Activated T-cell treated with anti-CD3 and anti-CD28 coated beads for 4 hours (primary cell): ENCODE data around the gene AP3B1.
"Not testable (repeated sequence)": the region's sequence is repeated elsewhere in the genome, so short reads cannot be mapped to it uniquely, and the experiment has no call there.

Source experiments
- DNase-seq: peaks from one replicate; pipeline ENCODE4 v3.0.0-alpha.2; 2020

AP3B1 gene

DNA sequence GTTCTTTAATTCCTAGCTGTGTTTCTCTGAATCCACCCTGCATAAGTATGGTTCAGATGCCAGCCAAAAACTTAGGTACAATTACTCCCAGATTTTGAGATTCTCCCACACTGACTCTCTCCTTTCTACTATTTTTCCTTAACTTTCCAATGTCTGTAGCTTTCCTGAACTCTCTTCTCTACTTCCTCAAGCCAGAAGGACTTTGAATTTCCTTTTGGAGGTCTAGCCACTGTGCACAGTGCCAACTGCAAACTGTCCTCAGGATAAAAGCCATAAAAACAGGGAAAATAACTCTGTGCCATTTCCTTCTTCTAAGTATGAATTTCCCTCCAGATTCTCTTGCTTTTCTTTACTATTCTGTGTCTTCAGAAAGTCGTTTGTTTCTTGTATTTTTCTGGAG lies 157.2 kb downstream of the AP3B1 start:
- DNase-seq: no peak

DNA sequence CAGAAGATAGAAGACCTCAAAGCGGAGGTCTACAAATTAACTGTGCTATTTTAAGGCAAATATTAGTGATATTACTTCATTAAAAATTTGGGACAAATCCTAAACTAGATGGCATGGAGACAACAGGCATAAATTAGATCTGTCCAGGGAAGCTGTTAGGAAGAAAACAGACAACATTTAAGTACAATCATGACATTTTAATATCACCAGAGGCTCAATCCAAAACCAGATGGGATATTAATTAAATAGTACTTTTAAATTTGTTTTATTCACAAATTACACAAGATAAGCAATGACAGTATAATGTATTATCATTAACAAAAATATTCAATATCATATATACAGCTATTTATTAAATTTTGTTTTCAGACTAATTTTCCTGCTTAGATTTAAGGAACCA lies 161.1 kb downstream of the AP3B1 start:
- no peak for DNase-seq

DNA sequence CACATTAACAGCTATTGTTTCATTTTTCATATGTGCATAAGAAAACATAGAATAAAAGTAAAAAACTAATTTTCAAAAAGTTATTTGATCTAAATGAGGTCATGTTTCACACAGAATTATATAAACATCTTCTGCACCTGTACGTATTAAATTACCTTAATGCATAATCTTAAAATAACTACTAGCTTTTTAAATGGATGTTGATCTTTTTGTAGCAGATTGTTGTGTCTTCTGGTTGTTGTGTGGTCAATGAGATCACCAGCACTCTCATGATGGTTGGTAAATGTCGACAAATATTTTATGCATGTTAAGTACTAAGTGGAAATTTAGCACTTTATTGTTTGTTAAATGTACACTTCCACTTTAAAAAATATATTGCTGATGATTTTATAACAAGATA lies 162.0 kb downstream of the AP3B1 start:
- DNase-seq: no peak

DNA sequence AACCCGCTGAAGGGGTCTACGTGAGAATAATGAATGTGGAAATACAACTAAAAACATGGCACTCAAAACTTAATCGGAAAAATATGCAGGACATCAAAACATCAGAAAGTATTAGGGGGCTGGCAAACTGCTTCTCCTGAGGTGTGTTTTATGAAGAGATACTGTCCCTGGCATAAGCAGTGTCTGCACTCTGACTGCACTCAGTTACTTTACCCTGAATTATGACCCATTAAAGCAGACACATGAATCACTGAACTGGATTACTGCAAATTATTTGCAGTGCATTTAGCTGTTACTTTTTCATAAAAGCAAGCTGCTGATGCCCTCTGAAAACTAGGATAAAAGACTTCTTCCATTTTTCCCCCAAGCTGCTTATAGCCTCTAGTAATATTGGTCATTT lies 164.9 kb downstream of the AP3B1 start:
- no peak for DNase-seq

DNA sequence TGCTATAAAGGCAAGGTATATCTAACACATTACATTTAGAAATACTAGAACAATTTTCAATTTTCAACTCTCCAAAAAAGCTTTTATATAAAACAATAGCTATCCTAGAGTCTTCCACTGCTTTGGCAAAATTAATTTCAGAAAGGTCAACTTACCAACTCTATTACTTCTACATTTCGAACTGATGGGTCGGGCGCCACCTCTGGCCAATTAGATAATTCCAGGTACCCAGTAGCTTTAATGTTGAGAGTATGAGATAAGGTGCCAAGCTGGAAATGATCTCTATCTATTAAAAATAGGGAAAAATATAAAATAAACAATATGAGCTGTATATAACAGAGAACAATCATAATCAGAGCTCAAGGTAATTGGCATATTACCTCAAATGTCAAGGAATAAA lies 166.6 kb downstream of the AP3B1 start:
- no peak for DNase-seq

DNA sequence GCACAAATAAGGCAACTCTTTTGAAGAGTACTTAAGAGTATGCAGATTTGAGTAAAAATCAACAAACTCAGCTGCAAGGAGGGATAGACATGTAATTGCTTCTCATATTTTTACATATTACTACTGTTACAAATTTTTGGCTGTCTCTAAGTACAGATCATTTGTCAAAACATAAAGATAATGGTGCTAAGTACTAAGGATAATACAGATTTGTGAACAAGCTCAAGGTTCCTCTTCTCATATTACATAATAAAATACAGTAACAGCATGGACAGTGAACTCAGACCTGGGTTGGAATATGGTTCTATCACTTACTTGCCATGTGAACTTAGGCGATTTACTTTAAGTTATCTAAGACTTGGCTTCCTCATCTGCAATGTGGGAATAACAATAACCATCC lies 168.0 kb downstream of the AP3B1 start:
- no peak for DNase-seq

DNA sequence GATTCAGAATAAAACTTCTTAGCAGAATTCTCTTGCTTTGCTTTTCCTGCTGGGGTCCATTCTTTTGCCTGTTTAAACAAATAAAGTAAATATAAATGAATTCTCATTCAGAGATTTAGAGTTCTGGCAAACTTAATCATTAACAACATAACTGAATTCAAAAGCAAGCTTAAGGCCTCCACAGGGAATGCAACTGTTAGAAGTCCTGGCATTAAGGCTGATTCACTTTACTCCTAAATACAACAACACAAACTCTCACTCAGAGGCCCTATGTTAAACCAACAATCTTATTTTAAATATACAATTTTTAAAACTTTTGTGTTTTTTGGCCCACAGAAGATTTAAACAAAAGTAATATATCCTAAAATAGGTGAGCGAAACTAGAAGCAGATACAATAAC lies 178.3 kb downstream of the AP3B1 start:
- no peak for DNase-seq

DNA sequence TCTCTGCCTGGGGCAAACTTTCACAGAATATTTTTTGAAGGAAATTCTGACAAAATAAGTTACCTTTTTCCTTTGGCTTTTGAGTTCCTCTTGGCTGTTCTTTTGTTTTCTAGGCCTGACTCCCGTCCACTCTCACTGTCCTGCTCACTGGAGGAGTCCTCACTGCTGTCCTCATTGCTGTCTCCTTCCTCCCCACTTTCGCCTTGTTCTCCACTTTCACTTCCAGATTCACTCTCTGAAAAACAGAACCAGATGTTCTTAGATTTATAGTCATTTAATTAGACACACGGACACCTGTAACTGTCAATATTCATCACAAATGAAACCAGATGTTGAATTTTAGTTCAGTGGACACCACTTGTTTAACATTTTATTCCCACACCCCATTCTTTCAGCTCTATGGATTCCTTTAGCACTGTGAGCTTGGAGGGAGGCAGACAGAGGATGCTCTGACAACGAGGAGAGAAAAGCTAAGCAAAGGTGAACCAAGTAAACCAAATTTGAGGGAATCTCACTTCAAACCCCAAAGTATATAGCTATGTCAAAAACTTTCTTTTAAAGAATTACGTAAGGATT lies 180.7 kb downstream of the AP3B1 start:
- DNase-seq: no peak

DNA sequence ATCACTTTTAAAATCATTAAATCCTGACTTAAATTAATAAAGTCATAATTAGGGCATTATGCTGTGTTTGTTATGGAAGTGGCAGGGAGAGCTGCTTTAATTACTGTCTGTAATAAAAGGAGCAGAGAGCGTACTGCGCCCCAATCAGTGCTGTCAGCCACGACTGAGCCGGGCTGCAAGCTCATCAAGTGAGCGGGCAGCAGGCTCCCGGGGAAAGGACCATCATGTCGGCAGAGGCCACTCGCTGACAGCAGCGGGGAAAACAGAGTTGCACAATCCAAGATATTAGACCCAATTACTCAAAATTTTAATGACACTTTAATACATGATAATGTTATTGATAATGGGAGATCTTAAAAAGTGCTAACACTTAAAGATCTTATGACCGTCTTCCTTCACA lies 181.6 kb downstream of the AP3B1 start:
- DNase-seq: no peak

DNA sequence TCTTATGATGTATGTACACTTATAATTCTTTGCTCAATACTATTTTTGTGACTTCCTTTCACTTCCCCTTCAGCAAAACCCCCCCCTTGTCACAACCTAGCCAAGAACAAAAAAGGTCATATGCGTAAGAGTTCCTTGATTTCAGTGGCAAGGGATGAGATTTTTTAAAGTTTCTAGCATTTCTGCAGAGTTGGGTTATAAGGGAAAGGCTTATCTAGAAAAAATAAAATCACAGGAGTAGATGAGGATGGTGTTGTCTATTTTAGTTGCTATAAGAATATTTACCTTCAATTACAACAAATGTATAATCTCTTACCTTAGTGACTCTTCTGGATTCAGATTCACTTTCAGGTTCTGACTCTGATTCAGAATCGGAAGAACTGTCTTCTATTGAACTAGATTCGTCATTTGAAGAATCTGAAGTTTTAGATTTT lies 184.6 kb downstream of the AP3B1 start:
- DNase-seq: no peak

DNA sequence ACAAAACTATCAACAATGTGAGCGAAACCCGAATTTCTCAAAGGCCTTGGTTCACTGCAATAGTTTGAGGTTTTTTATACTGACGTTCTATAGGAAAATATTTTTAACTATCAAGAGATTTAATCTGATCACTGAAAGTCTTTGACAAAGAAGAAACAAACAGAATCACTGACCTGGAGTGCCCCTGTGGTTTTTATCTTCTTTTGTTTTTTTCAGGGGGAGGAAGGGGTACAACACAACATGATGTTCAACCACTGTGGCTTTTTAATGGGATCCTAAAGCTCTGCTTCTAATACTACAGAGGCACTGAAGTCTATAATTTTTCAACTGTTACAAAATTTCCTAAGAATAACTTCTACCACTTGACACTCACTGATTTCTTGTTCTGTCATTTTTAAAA lies 185.9 kb downstream of the AP3B1 start:
- DNase-seq: no peak

DNA sequence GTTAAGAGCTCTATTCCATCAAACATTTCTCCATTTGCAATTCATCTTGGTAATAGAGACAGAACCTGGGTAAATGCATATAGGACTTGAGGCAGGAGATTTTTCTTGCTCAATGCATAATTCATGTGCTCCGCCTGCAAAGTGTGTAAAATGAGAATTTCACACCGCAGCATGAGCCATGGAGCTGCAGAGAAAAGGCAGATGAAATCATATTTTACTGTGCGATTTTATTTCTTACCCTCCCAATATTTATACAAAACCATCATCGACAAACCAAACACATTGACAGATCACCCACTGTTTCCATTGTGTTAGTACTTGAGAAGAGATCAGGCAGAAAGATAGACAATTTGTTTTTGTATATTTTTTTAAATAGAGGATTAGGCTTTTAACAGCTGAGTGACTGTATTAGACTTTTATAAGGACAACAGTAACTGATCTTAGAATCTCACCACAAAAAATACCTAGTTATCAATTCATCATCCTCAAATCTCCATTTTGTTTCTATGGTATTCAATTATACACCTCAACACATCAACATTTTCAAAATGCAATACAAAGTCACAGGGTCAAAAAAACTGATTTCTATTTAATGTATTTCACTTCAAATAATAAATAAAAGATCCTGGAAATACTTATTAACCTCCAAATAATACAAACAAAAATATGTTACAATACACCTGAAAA lies 191.1 kb downstream of the AP3B1 start:
- DNase-seq: no peak

DNA sequence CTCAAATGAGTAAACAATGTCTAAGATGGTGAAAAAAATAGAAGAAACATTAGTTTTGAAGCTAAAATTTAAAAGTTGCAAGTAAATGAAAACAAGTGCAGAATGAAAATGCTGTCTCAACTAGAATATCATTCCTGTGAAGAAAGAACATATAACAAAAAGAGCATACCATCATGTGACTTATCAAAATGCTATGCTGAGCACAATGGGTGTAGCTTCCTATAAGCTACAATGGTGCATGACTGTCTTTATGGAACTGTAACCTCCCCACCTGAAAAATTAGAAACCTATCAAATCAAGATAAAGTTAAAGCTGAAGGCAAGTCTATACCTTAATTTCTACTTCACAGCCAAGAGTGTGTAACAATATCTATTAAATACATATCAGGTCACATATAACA lies 192.0 kb downstream of the AP3B1 start:
- DNase-seq: no peak

DNA sequence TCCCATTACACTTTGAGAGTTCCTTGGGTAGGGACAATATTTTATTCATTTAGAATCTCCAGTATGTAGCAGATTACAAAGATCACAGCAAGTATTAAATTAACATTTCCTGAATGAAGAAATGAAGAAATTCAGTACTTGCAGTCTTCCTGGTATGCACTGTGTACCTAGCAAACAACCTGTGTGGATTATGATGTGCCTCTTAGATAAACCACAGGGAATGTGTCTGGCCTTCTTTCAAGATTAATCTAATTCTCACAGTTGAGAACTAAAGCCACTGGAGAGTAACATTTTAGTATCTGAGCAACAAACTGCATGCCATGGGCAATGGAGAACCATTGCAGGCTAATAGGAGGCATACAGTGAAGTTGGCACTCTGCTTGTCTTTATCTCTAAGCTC lies 199.4 kb downstream of the AP3B1 start:
- DNase-seq: no peak

DNA sequence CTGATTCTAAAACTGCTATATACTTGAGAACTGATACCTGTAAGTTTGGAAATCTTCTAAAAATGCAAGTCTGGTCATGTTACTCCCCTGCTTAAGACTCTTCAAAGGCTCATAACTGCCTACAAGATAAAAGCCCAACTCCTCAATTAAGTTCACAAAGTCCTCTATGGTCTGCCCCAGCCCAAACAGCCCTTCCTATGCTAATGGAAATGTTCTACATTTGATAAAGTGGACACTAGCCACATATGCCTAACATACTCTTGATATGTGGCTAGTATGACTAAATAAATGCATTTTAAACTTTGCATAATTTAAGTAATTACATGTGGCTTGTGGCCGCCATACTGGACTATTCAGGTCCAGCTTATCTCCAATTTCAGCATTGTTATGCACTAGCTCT lies 204.5 kb downstream of the AP3B1 start:
- DNase-seq: no peak

DNA sequence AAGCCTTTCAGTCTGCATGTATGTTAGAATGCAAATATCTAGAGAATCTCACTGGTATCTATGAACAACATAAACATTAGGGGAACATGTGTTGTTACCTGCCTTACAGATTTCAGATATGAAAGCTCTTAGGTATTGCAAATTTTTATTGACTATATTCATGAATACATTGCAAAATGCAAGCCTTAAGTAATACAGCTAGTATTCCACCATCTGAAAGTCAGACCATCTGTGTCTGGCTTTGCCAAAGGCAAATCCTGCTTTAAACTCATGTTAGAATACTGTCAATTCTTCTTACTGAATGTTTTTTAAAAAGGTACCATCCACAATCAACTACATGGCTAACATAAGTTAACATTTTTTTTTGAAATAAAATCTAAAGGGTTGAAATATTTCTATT lies 215.6 kb downstream of the AP3B1 start:
- no peak for DNase-seq

DNA sequence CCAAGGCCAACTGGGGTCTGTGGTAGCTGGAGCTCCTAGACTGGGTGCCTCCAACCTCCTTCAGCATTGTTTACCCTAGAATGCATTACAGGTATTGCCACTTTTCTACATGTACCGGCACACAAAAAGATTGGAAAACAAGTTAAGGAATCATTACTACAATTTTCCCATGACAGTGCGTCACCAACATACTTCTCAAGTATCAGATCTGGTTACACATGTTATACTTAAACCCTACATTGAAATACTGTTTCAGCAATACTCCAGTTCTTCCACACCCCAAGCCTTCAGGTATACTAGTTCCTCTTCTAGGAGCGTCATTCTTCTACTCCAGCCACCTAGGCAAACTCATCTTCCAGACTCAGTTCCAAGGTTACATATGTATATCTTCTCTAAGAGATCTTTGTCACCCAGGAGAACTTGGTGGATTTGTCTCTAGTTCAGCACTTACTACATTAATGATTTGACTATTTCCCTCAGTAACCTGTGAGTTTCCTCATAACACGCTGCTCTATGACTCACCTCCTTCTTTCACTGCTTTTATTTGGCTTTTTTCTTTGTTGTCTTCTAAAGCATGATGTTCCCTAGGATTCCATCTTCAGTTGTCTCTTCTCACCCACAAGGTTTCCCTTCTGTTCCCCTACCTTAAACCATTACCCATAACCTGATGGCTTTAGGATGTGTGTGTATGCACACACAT lies 217.0 kb downstream of the AP3B1 start:
- no peak for DNase-seq

DNA sequence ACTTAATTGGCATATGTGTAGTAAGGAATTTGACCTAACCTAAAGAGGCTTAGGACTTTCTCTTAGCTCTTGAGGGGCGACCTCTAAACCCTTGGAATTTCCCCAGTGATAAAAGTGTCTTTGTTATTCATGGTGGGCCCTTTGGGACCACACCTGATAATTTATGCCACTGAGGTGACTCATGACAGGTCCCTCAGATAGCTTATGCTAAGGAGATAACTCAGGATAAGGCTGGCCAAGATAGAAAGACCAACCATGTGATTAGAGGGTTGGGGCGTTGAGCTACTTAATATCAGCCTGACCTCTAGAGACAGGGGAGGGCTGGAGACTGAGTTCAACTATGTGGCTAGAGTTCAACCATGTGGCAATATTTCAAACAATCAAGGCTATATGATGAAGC lies 218.1 kb downstream of the AP3B1 start:
- DNase-seq: no peak

DNA sequence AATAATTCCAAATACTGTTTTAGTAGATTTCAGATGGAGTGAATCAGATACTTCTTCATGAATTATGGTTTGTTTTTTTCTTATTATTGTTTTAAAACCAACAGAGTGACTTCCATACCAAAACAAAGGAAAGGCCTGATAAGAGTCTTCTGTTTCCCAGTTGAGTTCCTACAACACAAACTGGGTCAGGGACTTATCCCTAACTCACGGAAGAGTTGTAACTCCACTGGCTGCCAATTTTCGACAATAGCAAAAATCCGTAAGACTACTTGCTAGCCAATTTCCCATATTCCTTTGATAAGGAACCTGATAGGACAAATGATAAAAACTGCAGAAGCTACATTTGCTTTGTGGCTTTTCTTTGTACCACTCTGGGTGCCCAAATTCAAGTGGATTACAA lies 219.2 kb downstream of the AP3B1 start:
- DNase-seq: no peak

DNA sequence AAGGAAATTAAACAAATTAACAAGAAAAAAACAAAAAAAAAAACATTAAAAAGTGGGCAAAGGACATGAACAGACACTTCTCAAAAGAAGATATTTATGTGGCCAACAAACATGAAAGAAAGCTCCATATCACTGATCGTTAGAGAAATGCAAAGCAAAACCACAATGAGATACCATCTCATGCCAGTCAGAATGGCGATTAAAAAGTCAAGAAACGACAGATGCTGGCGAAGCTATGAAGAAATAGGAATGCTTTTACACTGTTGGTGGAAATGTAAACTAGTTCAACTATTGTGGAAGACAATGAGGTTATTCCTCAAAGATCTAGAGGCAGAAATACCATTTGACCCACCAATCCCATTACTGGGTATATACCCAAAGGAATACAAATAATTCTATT lies 223.8 kb downstream of the AP3B1 start:
- not testable (repeated sequence) for DNase-seq

DNA sequence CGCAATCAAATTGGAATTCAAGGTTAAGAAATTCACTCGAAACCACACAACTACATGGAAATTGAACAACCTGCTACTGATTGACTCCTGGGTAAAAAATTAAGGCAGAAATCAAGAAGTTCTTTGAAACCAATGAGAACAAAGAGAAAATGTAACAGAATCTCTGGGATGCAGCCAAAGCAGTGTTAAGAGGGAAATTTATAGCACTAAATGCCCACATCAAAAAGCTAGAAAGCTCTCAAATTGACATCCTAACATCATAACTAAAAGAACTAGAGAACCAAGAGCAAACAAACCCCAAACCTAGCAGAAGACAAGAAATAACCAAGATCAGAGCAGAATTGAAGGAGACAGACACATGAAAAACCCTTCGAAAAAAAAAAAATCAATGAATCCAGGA lies 226.9 kb downstream of the AP3B1 start:
- not testable (repeated sequence) for DNase-seq

DNA sequence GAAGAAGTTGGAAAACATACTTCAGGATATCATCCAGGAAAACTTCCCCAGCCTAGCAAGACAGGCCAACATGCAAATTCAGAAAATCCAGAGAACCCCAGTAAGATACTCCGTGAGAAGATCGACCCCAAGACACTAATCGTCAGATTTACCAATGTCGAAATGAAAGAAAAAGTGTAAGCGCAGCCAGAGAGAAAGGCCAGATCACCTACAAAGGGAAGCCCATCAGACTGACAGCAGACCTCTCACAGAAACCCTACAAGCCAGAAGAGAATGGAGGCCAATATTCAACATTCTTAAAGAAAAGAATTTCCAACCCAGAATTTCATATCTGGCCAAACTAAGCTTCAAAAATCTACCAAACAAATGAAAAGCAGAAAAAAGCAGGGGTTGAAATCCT lies 227.8 kb downstream of the AP3B1 start:
- not testable (repeated sequence) for DNase-seq

DNA sequence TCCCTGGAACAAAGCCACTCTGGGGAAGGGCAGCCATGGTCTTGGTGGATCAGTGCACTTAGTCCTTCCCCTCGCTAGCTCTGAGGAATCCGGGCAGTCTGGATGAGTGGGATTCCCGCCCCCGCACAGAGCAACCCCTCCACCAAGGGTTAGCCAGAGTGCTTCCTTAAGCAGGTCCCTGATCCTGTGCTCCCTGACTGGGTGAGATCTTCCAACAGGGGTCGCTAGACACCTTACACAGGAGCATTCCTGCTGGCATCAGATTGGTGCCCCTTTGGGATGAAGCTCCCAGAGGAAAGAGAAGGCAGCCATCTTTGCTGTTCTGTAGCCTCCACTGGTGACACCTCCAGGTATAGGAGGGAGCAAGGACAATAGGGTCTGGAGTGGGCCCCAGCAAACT lies 228.8 kb downstream of the AP3B1 start:
- DNase-seq: no peak

DNA sequence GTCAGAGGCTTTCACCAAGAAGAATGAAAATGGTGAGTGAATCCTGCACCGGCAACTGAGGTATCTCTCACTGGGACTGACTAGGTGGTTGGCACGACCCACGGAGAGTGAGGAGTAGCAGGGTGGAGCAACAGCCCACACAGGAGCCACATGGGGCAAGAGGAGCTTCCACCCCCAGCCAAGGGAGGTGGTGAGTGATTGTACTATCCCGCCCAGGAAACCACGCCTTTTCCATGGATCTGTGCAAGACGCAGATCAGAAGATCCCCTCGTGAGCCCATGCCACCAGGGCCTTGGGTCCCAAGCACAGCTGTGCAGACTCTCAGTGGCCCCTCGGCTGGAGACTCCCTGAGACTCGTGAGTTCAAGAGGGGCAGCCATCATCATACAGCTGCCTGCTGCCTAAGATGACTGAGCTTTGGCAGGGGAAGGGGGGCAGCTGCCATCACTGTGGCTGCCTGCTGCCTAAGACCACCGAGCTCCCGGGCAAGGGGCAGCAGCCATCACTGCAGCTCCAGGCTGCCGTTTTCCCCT lies 229.5 kb downstream of the AP3B1 start:
- DNase-seq: no peak
